SH-SY5Y (cell line): ENCODE results near the gene TBL3.

Experiments
- GATA2 ChIP-seq: IDR thresholded peaks from 2 replicates; pipeline ENCODE4 v1.6.1; 2011; ENCODE audit warnings: mild to moderate bottlenecking, low read depth, low read length
- GATA3 ChIP-seq: IDR thresholded peaks from 2 replicates; pipeline ENCODE4 v1.6.1; 2011; ENCODE audit warnings: low read depth, mild to moderate bottlenecking, low read length, moderate library complexity

TBL3 gene

DNA sequence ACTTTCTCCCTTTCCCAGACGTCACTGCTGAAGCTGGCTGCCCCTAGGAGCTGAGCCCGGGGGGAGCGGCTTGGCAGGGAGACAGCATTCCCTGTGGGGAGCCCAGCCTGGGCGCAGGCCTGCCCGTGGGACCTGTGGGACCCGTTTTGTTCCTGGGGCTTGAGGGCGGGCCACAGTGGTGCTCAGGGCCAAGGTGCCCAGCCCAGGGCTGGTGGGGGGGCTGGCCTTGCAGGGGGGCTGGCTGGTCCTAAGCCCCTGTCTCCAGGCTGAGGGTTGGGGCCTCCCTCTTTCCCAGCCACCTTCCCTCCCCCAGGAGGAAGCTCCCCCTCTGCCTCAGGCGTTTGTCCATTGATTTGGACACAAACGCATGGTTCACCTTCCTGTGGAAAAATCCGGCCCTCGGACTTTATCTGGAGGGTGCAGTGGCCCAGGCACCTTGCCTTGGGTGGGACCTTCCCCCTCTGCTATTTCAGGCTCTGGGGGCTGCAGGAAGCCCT lies 59.3 kb downstream of the TBL3 start:
- TF ChIP-seq GATA3, result no peak
- TF ChIP-seq GATA2, result no peak
